ENCODE data around the gene NPAS3.

DNA sequence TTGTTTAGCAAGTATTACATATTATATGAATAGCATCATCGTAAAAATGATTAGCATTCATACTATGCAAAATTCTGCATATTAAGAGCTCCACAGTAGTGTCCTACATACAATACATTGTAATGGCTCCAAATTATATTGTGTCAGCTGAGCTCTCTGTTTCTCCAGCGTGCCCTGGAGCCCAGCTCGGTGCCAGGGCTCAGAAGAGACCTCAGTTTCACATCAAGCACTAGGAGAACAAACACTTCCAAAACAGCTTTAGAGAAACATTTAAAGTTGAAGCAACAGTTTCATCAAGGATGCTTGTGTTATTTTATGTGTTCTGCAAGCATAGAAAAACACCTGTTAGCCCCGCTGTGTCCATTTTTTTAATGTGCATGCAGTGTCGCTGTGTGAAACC is 555.3 kb downstream of the NPAS3 start:
- TF ChIP-seq, protein P1, sequence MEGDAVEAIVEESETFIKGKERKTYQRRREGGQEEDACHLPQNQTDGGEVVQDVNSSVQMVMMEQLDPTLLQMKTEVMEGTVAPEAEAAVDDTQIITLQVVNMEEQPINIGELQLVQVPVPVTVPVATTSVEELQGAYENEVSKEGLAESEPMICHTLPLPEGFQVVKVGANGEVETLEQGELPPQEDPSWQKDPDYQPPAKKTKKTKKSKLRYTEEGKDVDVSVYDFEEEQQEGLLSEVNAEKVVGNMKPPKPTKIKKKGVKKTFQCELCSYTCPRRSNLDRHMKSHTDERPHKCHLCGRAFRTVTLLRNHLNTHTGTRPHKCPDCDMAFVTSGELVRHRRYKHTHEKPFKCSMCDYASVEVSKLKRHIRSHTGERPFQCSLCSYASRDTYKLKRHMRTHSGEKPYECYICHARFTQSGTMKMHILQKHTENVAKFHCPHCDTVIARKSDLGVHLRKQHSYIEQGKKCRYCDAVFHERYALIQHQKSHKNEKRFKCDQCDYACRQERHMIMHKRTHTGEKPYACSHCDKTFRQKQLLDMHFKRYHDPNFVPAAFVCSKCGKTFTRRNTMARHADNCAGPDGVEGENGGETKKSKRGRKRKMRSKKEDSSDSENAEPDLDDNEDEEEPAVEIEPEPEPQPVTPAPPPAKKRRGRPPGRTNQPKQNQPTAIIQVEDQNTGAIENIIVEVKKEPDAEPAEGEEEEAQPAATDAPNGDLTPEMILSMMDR (conservative IDR thresholded peaks at IDR 0.05; ENCODE audit: low read depth, low read length), result no peak
- TF ChIP-seq EZH2 (IDR thresholded peaks at IDR 0.05; ENCODE audit: borderline replicate concordance, low read depth, low read length, poor library complexity, severe bottlenecking), result no peak
